Muscle layer of duodenum (tissue), 2 donors: ENCODE results near the gene LILRB4.
"Not testable (repeated sequence)": the region's sequence is repeated elsewhere in the genome, so short reads cannot be mapped to it uniquely, and the experiment has no call there.

ENCODE experiments used
- H3K27ac ChIP-seq: one replicate; pipeline ENCODE4 v1.7.0; 2013; ENCODE audit warnings: mild to moderate bottlenecking, low read length
- H3K27me3 ChIP-seq: one replicate; pipeline ENCODE4 v1.7.0; 2013; ENCODE audit warnings: low read depth, mild to moderate bottlenecking, control low read depth, low read length
- H3K36me3 ChIP-seq, 2 donors: one replicate each; pipeline ENCODE4 v1.7.0; 2013; ENCODE audit warnings: low read length in 2 of 2, control low read depth in 1 of 2, mild to moderate bottlenecking in 1 of 2; ENCODE audit not compliant: insufficient read depth in 2 of 2, control insufficient read depth in 1 of 2
- H3K4me1 ChIP-seq, 2 donors: one replicate each; pipeline ENCODE4 v1.7.0; 2013; ENCODE audit warnings: low read length in 2 of 2, mild to moderate bottlenecking in 2 of 2, control low read depth in 1 of 2, moderate library complexity in 1 of 2; ENCODE audit not compliant: insufficient read depth in 2 of 2, control insufficient read depth in 1 of 2
- H3K4me3 ChIP-seq, 2 donors: one replicate each; pipeline ENCODE4 v1.7.0; 2013; ENCODE audit warnings: low read length in 2 of 2, low read depth in 1 of 2, mild to moderate bottlenecking in 1 of 2
- H3K9me3 ChIP-seq, 2 donors: one replicate each; pipeline ENCODE4 v1.7.0; 2013; ENCODE audit warnings: low read length in 2 of 2, control low read depth in 1 of 2, mild to moderate bottlenecking in 1 of 2; ENCODE audit not compliant: control insufficient read depth in 1 of 2
- donor health status: healthy.

The LILRB4 gene

GRCh38 chr19:54630782-54631181 lies 32.0 kb upstream of the LILRB4 start:
- no peaks in the 10 kb centered on the region for H3K4me1 ChIP-seq
- peaks cover 0 to 4% of the 10 kb centered on the region in 2 donors for H3K9me3 ChIP-seq
- no peak overlapping the region for H3K4me3 ChIP-seq
- no peaks in the 10 kb centered on the region for H3K36me3 ChIP-seq
- H3K27me3 ChIP-seq, result no peaks in the 10 kb centered on the region
- H3K27ac ChIP-seq, result no peak overlapping the region

- H3K4me1 ChIP-seq, H3K27me3 ChIP-seq: not testable (repeated sequence)
These were observed 31.1 kb upstream of the LILRB4 start for GRCh38 chr19:54631489-54632337.

GRCh38 chr19:54632517-54632916 lies 30.3 kb upstream of the LILRB4 start:
- not testable (repeated sequence) for H3K9me3 ChIP-seq, H3K27me3 ChIP-seq, H3K36me3 ChIP-seq, H3K4me1 ChIP-seq, H3K27ac ChIP-seq, H3K4me3 ChIP-seq

More at GRCh38 chr19:54631489-54632337, 31.1 kb upstream of the LILRB4 start:
- not testable (repeated sequence) for H3K36me3 ChIP-seq, H3K4me3 ChIP-seq, H3K27ac ChIP-seq, H3K9me3 ChIP-seq

DNA sequence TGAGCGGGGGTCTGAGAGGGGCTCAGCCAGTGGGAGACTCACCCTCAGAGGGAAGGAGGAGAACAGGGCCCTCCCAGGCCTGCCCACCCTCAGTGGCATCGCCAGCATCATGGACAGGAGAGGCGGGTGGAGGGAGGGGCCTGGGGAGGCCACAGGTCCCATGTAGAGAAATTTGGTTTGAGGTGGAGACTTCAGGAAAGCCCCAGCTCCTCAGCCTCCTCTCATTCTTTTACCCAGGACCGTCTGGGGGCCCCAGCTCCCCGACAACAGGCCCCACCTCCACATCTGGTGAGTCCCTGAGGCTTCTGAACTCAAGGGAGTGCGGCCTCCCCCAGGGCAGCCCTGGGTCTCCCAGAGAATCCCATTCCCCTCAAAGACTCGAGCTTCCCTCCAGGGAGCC lies 29.4 kb upstream of the LILRB4 start:
- Histone ChIP-seq H3K27ac (no peak overlapping the region), H3K9me3 (no peaks in the 10 kb centered on the region), H3K36me3 (no peaks in the 10 kb centered on the region), H3K4me1 (no peaks in the 10 kb centered on the region), H3K27me3 (no peaks in the 10 kb centered on the region), H3K4me3 (no peak overlapping the region)

- H3K27me3 ChIP-seq, H3K4me3 ChIP-seq, H3K4me1 ChIP-seq, H3K27ac ChIP-seq, H3K36me3 ChIP-seq, H3K9me3 ChIP-seq: not testable (repeated sequence)
These were observed 26.7 kb upstream of the LILRB4 start for GRCh38 chr19:54636081-54636480.

DNA sequence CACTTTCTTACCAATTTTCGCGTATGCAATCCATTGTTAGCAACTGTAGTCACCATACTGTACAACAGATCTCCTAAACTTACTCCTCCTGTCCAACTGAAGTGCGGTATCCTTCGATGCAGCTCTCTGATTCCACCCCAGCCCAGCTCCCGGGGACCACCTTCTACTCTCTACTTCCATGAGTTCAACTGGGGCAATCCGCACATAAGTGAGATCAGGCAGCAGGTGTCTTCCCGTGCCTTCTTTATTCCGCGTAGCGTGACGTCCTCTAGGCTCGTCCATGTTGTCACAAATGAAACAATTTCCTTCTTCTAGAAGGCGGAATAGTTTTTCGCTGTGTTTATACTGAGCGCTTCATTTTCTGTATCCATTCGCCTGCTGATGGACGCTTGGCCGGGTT lies 24.1 kb upstream of the LILRB4 start:
- Histone ChIP-seq H3K4me3 (no peak overlapping the region), H3K4me1 (no peaks in the 10 kb centered on the region), H3K9me3 (no peaks in the 10 kb centered on the region), H3K27me3 (no peaks in the 10 kb centered on the region), H3K36me3 (no peaks in the 10 kb centered on the region), H3K27ac (no peak overlapping the region)

DNA sequence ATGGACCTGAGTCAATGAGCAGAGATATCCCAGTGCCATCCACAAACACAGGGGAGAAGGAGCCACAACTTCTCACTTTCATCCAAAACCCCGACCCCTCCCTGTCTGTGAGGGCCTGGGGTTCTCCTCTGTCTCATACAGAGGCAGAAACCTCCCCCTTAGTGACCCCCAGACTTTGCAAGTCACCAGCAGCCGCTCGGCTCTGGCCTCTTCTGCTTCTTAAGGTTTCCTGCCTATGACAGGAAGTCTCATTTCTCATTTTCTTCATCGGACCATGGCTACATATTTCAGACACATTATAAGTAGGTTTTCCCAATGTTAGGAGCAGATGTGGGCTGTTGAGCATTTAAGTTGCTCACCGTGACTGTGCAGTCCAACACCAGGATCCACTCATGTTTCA lies 19.8 kb upstream of the LILRB4 start:
- H3K9me3 ChIP-seq, H3K4me3 ChIP-seq, H3K4me1 ChIP-seq, H3K27me3 ChIP-seq, H3K27ac ChIP-seq, H3K36me3 ChIP-seq: not testable (repeated sequence)

- not testable (repeated sequence) for H3K36me3 ChIP-seq, H3K27me3 ChIP-seq, H3K4me1 ChIP-seq, H3K27ac ChIP-seq, H3K4me3 ChIP-seq, H3K9me3 ChIP-seq
These were observed 19.2 kb upstream of the LILRB4 start for GRCh38 chr19:54643583-54643982.

GRCh38 chr19:54644056-54644455 lies 18.7 kb upstream of the LILRB4 start:
- Histone ChIP-seq H3K9me3 (no peaks in the 10 kb centered on the region), H3K4me1 (no peaks in the 10 kb centered on the region), H3K4me3 (no peak overlapping the region), H3K36me3 (no peaks in the 10 kb centered on the region), H3K27ac (no peak overlapping the region), H3K27me3 (no peaks in the 10 kb centered on the region)

DNA sequence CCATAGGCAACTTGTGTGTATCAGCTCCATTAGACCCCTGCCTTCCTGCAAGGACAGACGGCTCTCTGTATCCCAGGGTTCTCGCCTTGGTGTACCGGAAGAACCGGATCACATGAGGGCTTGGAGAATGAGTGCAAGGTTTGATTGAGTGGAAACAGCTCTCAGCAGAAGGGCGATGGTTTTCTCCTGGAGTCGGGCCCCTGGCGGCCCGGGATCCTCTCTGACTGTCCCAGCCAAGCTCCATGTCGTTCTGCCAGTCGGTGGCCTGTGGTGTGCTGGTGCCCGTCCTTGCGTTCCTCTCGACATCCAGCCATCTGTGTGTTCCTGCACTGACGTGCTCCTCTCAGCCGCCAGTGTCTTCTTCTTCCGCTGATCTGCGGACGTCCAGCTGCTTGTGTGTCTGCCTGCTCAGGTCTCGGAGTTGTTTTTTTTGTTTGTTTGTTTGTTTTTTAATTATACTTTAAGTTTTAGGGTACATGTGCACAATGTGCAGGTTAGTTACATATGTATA lies 16.4 kb upstream of the LILRB4 start:
- no peaks in the 10 kb centered on the region for H3K27me3 ChIP-seq
- H3K4me1 ChIP-seq, result no peaks in the 10 kb centered on the region
- no peaks in the 10 kb centered on the region for H3K9me3 ChIP-seq
- H3K27ac ChIP-seq, result no peak overlapping the region
- H3K4me3 ChIP-seq, result no peak overlapping the region
- no peaks in the 10 kb centered on the region for H3K36me3 ChIP-seq

GRCh38 chr19:54648129-54648528 lies 14.7 kb upstream of the LILRB4 start:
- no peaks in the 10 kb centered on the region for H3K36me3 ChIP-seq
- no peaks in the 10 kb centered on the region for H3K9me3 ChIP-seq
- H3K4me3 ChIP-seq, result no peak overlapping the region
- no peaks in the 10 kb centered on the region for H3K27me3 ChIP-seq
- no peaks in the 10 kb centered on the region for H3K4me1 ChIP-seq
- no peak overlapping the region for H3K27ac ChIP-seq

- Histone ChIP-seq H3K27me3 (no peaks in the 10 kb centered on the region), H3K27ac (no peak overlapping the region), H3K4me3 (no peak overlapping the region), H3K9me3 (no peaks in the 10 kb centered on the region), H3K4me1 (no peaks in the 10 kb centered on the region), H3K36me3 (no peaks in the 10 kb centered on the region)
These were observed 12.6 kb upstream of the LILRB4 start for GRCh38 chr19:54650108-54650655.
